ENCODE measurements around the gene TCF7.
A peak's percentile ranks its signal among the peaks of the same experiment; 100 is the strongest.
"Not testable (repeated sequence)": the region's sequence is repeated elsewhere in the genome, so short reads cannot be mapped to it uniquely, and the experiment has no call there.

TCF7 gene

DNA sequence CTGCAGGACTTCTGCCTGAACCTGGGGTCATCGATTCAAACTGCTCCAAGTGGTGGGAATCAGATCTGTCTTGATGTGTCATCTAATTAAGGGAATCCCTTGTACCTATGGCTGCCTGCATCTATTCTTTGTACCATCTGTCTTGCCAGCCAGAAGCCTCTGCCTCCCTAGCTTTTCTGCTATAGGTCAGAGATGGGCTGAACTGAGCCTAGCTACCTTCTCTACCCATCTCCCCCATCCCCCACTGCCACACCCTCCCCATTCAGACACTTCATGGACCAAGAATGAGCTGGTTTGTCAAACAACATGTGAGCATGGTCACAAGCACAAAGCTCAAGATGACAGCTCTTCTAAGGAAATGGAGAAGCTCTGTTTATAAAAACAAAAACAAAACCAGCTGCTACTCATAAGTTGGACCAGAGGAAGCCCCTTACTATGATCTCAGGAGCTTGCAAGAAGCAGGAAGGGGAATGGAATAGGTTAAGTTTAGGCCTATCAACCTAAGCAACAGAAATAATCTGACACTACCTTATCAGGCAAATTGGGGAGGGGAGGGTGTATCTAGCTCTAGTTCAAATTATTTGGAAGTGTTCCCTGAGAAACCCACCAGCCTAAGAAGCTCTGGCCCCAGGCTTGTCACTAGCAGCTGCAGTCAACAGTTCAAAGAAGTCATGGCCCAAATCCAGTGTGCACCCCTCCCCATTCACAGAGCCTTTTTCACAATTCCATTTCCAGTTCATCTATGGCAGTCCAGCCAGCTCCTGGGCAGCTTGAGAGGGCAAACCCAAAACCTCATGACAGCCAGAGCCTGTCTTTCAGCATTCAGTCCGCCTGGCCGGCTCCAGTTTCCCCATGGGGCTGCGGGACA is 32.4 kb downstream of the TCF7 start:
- no peak for DNase-seq

- DNase-seq = no peak
Observed at GRCh38 chr5:134148316-134148715, 33.8 kb downstream of the TCF7 start.

GRCh38 chr5:134148986-134149539 is 34.6 kb downstream of the TCF7 start:
- DNase-seq = no peak

DNA sequence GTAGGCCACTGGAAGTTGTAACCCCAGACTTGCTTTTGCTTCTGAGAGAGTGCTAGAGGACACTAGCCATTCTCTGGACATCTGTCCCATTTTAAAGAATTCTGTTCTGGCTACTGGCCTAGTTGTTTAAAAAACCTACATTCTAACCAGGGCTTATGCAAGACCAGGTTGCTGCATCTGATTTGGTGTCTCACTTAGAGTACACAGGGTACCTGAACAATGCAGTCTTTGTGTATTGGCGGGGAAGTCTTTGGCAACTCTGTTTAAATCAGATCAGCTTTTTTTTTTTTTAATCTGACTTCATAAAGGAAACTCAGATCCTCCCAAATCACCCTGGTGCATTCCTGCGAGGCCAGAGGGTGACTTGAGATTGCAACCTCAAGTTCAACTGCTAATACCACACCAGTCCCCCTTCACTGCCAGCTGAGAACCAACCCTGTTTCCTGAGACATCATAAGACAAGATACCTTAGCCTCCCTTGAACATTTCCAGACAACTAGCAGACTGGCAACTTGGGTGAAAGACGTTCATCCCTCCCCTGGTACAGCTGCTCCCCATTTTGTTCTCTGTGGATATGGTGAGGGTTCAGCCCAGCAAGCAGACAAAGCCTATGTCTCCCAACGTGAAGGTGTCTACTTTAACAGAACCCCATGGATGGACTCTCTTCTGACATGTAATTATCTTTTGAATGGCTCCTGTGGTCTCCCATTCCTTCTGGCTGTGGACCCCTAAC is 35.3 kb downstream of the TCF7 start:
- no peak for DNase-seq

- DNase-seq = no peak
Observed at GRCh38 chr5:134151723-134152122, 37.2 kb downstream of the TCF7 start.

- not testable (repeated sequence) for DNase-seq
Observed at GRCh38 chr5:134152173-134152832, 37.8 kb downstream of the TCF7 start.

DNA sequence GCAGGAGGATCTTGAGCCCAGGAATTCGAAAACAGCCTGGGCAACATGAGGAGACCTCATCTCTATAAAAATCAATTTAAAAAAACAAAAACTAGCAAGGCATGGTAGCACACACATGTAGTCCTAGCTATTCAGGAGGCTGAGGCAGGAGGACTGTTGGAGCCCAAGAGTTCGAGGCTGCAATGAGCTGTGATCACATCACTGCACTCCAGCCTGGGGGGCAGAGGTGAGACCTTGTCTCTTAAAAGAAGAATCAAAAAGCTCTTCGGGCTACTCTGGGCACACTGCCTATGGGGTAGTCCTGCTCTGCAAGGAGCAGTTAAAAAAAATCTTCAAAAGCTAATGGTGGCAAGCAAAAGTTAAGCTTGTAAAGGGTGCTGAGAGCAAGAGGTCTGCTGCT is 38.8 kb downstream of the TCF7 start:
- no peak for DNase-seq

DNA sequence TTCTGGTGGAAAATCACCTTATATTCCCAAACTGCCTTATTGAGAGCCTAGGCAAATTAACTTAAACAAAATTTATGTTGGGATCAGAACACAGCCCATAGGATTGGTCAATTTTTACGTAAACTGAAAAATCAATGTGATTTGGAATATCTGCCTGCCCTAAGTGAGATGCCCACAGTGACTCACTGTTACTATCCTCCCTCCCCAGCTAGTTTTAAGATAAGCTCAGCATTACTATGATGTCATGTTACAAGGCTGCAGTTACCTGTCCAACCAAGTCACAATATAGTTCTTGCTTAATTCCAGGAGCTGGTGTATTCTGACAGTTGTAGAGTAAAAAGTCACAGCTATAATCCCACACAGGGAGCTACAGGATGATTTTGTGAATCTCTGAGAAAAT is 39.2 kb downstream of the TCF7 start:
- no peak for DNase-seq

DNA sequence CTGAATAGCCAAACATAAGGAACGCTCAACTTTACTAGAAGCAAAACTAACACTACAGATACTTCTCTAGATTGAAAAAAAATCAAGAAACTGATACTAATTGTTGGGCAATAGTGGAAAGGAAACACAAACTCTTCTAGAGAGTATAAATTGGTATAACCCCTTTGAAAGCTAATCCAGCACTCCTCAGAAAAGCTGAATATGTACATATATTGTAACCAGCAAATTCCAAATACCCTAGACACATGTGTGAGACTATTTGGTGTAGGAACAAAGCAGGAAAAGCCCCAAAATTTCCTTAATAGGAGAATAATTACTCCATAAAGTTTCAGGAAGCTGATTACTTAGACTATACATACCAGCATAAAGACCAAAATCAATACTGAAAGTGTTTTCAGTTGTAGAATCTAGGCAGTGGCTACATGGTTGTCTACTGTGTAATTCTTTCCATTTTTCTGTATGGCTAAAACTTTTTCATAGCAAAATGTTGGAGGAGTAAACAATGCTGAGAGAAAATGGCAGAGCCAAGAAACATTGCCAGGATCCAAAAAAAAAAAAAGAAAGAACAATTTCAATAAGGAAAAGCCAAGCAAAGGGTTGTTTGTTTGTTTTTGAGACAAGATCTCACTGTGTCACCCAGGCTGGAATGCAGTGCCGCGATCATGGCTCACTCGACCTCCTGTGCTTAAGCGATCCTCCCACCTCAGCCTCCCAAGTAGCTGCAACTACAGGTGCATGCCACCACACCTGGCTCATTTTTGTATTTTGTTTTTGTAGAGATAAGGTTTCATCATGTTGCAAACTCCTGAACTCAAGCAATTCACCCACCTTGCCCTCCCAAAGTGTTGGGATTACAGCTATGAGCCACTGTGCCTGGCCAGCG is 47.3 kb downstream of the TCF7 start:
- no peak for DNase-seq

DNA sequence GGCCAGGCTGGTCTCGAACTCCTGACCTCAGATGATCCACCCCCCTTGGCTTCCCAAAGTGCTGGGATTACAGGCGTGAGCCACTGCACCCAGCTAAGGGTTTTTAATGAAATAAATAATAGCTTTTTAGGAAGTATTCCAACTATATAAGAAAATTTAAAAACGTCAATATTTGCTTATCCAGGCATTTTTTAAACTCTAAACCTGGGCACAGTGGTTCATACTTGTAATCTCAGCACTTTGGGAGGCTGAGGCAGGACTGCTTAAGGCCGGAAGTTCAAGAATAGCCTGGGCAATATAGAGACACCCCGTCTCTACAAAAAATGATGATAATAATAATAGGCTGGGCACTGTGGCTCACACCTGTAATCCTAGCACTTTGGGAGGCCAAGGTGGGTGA is 48.1 kb downstream of the TCF7 start:
- no peak for DNase-seq

- DNase-seq = peak; percentile 22
Observed at GRCh38 chr5:134171972-134172371, 57.5 kb downstream of the TCF7 start.

DNA sequence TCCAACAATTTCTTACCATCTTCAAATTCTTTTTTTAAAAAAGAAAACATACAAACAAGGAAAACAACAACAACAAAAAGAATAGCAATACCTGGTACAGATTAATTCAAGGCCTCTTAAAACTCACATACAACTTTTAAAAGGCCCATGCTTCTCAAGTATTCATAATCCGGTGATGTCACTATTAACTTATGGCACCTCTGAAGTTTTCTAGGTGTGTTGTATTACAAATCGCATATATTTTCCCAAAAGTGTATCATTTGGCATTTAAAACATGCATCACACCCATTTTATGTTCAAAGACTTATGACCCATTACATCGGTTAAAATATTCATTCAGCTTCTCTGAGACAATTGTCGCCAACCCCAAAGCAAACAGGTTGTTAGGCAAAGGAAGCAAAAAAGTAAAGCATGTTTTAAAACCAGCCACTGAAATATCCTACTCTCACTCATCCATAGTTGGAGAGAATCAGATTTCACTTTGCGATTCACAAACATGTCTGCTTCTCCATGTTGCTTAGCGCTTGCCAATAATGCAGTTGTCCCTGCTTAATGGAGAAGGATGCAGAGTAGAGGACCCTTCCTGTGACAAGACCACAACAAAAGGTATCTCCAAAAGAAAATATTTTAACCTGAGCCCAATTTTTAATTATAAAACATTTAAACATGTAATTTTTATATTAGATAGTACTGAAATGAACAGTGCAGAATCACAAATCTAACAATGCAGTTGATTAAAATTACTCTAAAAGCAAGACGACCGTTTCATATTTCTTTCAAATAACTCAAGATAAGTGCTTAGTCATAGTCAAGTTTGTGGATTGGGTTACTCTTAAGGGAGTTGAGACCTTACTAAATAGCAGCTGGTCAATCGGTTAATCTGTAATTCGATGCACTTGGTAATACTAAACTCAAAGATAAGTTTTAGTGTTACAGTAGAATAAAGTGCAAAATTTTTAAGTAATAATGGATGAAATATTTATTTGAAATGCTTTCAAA is 60.7 kb downstream of the TCF7 start:
- DNase-seq = no peak

- DNase-seq = peak; percentile 68
Observed at GRCh38 chr5:134175921-134176510, 61.5 kb downstream of the TCF7 start.

DNA sequence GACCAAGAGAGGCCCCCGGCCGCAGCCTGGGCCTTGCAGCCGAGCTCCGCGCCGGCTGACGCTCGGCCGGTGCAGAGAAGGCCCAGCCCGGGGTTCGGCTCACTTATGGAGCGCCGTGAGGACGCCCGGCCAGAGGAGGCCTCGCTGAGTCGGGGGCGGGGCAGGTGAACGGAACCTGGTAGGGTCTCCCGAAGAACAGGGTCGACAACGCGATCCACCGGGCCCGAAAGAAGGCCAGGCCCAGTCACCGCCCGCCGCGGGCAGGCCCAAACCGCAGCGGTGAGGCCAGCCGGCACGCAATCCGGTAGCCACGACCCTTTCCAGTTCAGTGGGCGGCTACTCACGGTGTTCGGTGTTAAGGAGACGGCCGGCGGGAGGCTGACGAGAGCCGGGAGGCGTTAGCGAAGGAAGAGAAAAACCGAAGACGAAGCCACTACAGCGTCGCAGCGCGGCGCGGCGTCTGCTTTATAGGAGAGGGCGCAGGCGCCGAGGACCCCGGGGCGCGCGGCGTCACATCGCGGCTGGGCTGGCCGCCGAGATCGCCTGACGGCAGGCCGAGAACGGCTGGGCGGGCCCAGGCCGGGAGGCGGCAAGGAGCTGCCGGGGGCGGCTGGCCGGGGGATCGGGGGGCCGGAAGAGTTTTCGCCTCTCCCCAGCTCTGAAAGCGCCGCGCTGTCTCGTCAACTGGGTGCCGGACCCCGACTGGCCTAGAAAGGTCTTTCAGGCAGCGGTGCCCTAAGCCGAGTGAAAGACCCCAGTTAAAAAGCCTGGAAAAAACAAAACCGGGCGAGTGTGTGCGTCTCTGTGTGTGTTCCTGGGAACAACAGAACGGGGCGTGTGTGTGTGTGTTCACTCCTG is 62.3 kb downstream of the TCF7 start, which contains the start of gene SKP1:
Gene SKP1, minus strand, starts transcription at position 440 of the 858 bp plus-strand sequence. CDS start 2,928 bp downstream, outside the sequence.
- DNase-seq = peak; percentile 87

- no peak for DNase-seq
Observed at GRCh38 chr5:134177369-134178095, 63.1 kb downstream of the TCF7 start.

DNA sequence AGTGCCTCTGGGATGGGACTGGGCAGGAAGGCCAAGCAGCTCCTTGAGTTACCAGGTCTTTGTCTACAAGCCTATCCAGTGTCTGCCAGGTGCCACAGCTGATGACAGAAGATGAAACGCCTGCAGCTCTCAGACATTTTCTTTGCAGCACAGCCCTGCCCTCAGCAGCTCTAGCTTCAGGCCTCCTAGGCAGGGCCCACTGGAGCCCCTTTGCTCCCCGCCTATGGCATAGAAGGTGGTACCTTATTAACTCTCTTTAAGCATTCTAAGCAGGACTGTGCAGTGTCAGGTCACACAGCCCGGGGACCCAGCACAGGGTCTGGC is 63.6 kb downstream of the TCF7 start:
- DNase-seq = no peak

GRCh38 chr5:134183481-134183880 is 69.0 kb downstream of the TCF7 start:
- DNase-seq = no peak

- peak; percentile 86 for DNase-seq
Observed at GRCh38 chr5:134184155-134185135, 70.0 kb downstream of the TCF7 start.

All from stimulated activated CD8-positive, alpha-beta memory T cell treated with anti-CD3 and anti-CD28 coated beads, Interleukin-4, amount 100 ng/mL, for 48 hours (primary cell).